Islet of Langerhans (tissue), 1 donor: ENCODE data around the gene DZANK1.
A peak's percentile ranks its signal among the peaks of the same experiment; 100 is the strongest.
"Not testable (repeated sequence)": the region's sequence is repeated elsewhere in the genome, so short reads cannot be mapped to it uniquely, and the experiment has no call there.

Experiments
- FAIRE-seq: peaks from one replicate; lab custom pipeline; 2011; peaks lifted over from hg19 to GRCh38; lab: Jason Lieb, UNC

The DZANK1 gene

GRCh38 chr20:18466894-18467730, at the start of gene DZANK1, which contains the start of gene POLR3F:
Gene DZANK1 (minus strand): TSS chr20:18467030. CDS start chr20:18465358, 1,672 bp downstream.
Gene POLR3F (plus strand): TSS chr20:18467390. CDS start chr20:18467507, 117 bp downstream.
- FAIRE-seq, result peak; percentile 76

- FAIRE-seq, result no peak
Measured at GRCh38 chr20:18515973-18516372, 49.1 kb upstream of the DZANK1 start.

GRCh38 chr20:18514127-18514526, 47.3 kb upstream of the DZANK1 start:
- no peak for FAIRE-seq

GRCh38 chr20:18513208-18513607, 46.4 kb upstream of the DZANK1 start:
- no peak for FAIRE-seq

- no peak for FAIRE-seq
Measured at GRCh38 chr20:18511571-18511970, 44.7 kb upstream of the DZANK1 start.

- FAIRE-seq, result peak; percentile 91
Measured at GRCh38 chr20:18507218-18508191, 40.7 kb upstream of the DZANK1 start, which contains the start of gene SEC23B. Gene SEC23B (plus strand): TSS chr20:18507940. CDS start chr20:18510836, 2,896 bp downstream.

GRCh38 chr20:18506744-18507143, 39.9 kb upstream of the DZANK1 start:
- no peak for FAIRE-seq

GRCh38 chr20:18504479-18505060, 37.7 kb upstream of the DZANK1 start:
- FAIRE-seq, result no peak

- FAIRE-seq, result not testable (repeated sequence)
Measured at GRCh38 chr20:18501672-18502071, 34.8 kb upstream of the DZANK1 start.

- FAIRE-seq, result no peak
Measured at GRCh38 chr20:18497603-18498002, 30.8 kb upstream of the DZANK1 start.

- FAIRE-seq, result no peak
Measured at GRCh38 chr20:18496740-18497592, 30.1 kb upstream of the DZANK1 start, which contains the start of gene RBBP9. Gene RBBP9 (minus strand): TSS chr20:18497225. CDS start chr20:18497167, 58 bp downstream.

GRCh38 chr20:18496042-18496441, 29.2 kb upstream of the DZANK1 start:
- FAIRE-seq, result no peak

GRCh38 chr20:18488301-18488700, 21.5 kb upstream of the DZANK1 start:
- FAIRE-seq, result no peak

- no peak for FAIRE-seq
Measured at GRCh38 chr20:18481596-18481995, 14.8 kb upstream of the DZANK1 start.

- FAIRE-seq, result no peak
Measured at GRCh38 chr20:18477821-18478220, 11.0 kb upstream of the DZANK1 start.

GRCh38 chr20:18477218-18477617, 10.4 kb upstream of the DZANK1 start:
- FAIRE-seq, result no peak

GRCh38 chr20:18466574-18466893, 296 bp downstream of the DZANK1 start:
- no peak for FAIRE-seq

- no peak for FAIRE-seq
Measured at GRCh38 chr20:18465536-18466200, 1.2 kb downstream of the DZANK1 start.

- FAIRE-seq, result no peak
Measured at GRCh38 chr20:18456600-18456999, 10.2 kb downstream of the DZANK1 start.

- FAIRE-seq, result no peak
Measured at GRCh38 chr20:18443886-18444285, 22.9 kb downstream of the DZANK1 start.

- no peak for FAIRE-seq
Measured at GRCh38 chr20:18440403-18440802, 26.4 kb downstream of the DZANK1 start.
